ENCODE results near the gene GSK3A. TPM values are rescaled to one million over a fixed set of nuclear protein-coding genes. Genes with fewer than 3 reads are reported as not detected.

Gene GSK3A
- total RNA-seq (8.4 TPM), polyA plus RNA-seq (56.9 TPM)

- under 1% methylated on average over 76 of the region's 76 CpGs for WGBS
- peak within 1 kb of the TSS; percentile 86 for H3K27ac ChIP-seq (ENCODE audit: low read depth)
- peak; percentile 99 for DNase-seq (ENCODE audit: extremely low spot score)
- H3K36me3 ChIP-seq (ENCODE audit: insufficient read depth) = no peaks in the 10 kb centered on the region
- peaks cover 4% of the 10 kb centered on the region for H3K4me1 ChIP-seq (ENCODE audit: insufficient read depth)
- H3K4me3 ChIP-seq (ENCODE audit: low read depth, low read length) = peak within 1 kb of the TSS; percentile 85
These were observed at the start of gene GSK3A for GRCh38 chr19:42242512-42243409. Gene GSK3A, minus strand, starts transcription at chr19:42242602. Its CDS starts 137 bp downstream, at chr19:42242465.

- Histone ChIP-seq H3K4me3 (ENCODE audit: low read depth, low read length) (no peak overlapping the region), H3K36me3 (ENCODE audit: insufficient read depth) (peaks cover 13% of the 10 kb centered on the region), H3K27ac (ENCODE audit: low read depth) (no peak overlapping the region), H3K4me1 (ENCODE audit: insufficient read depth) (no peaks in the 10 kb centered on the region)
- DNase-seq (ENCODE audit: extremely low spot score) = no peak
- 55% methylated on average over 9 of the region's 9 CpGs for WGBS
These were observed 49.0 kb upstream of the GSK3A start for GRCh38 chr19:42291435-42291810.

- WGBS = 86% methylated on average over 31 of the region's 31 CpGs
- Histone ChIP-seq H3K36me3 (ENCODE audit: insufficient read depth) (peaks cover 13% of the 10 kb centered on the region), H3K4me3 (ENCODE audit: low read depth, low read length) (no peak overlapping the region), H3K4me1 (ENCODE audit: insufficient read depth) (no peaks in the 10 kb centered on the region), H3K27ac (ENCODE audit: low read depth) (no peak overlapping the region)
- DNase-seq (ENCODE audit: extremely low spot score) = no peak
These were observed 48.4 kb upstream of the GSK3A start for GRCh38 chr19:42290523-42291434.

- 77% methylated on average over 13 of the region's 13 CpGs for WGBS
- Histone ChIP-seq H3K36me3 (ENCODE audit: insufficient read depth) (peaks cover 13% of the 10 kb centered on the region), H3K4me3 (ENCODE audit: low read depth, low read length) (no peak overlapping the region), H3K27ac (ENCODE audit: low read depth) (no peak overlapping the region), H3K4me1 (ENCODE audit: insufficient read depth) (no peaks in the 10 kb centered on the region)
- no peak for DNase-seq (ENCODE audit: extremely low spot score)
These were observed 47.7 kb upstream of the GSK3A start for GRCh38 chr19:42290136-42290522.

GRCh38 chr19:42289556-42290041 is 47.2 kb upstream of the GSK3A start:
- Histone ChIP-seq H3K27ac (ENCODE audit: low read depth) (no peak overlapping the region), H3K4me1 (ENCODE audit: insufficient read depth) (no peaks in the 10 kb centered on the region), H3K4me3 (ENCODE audit: low read depth, low read length) (no peak overlapping the region), H3K36me3 (ENCODE audit: insufficient read depth) (peaks cover 13% of the 10 kb centered on the region)
- 83% methylated on average over 8 of the region's 8 CpGs for WGBS
- DNase-seq (ENCODE audit: extremely low spot score) = no peak

- Histone ChIP-seq H3K4me3 (ENCODE audit: low read depth, low read length) (no peak overlapping the region), H3K4me1 (ENCODE audit: insufficient read depth) (no peaks in the 10 kb centered on the region), H3K27ac (ENCODE audit: low read depth) (no peak overlapping the region), H3K36me3 (ENCODE audit: insufficient read depth) (peaks cover 13% of the 10 kb centered on the region)
- 90% methylated on average over 22 of the region's 22 CpGs for WGBS
- no peak for DNase-seq (ENCODE audit: extremely low spot score)
These were observed 46.6 kb upstream of the GSK3A start for GRCh38 chr19:42288881-42289555.

GRCh38 chr19:42288387-42288786 is 46.0 kb upstream of the GSK3A start:
- WGBS = 84% methylated on average over 4 of the region's 4 CpGs
- peaks cover 13% of the 10 kb centered on the region for H3K36me3 ChIP-seq (ENCODE audit: insufficient read depth)

GRCh38 chr19:42287827-42288107 is 45.4 kb upstream of the GSK3A start:
- 86% methylated on average over 10 of the region's 10 CpGs for WGBS
- H3K36me3 ChIP-seq (ENCODE audit: insufficient read depth) = peaks cover 13% of the 10 kb centered on the region
- no peaks in the 10 kb centered on the region for H3K4me1 ChIP-seq (ENCODE audit: insufficient read depth)
- H3K4me3 ChIP-seq (ENCODE audit: low read depth, low read length) = no peak overlapping the region
- no peak overlapping the region for H3K27ac ChIP-seq (ENCODE audit: low read depth)
- DNase-seq (ENCODE audit: extremely low spot score) = no peak

More at GRCh38 chr19:42288387-42288786, 46.0 kb upstream of the GSK3A start:
- Histone ChIP-seq H3K27ac (ENCODE audit: low read depth) (no peak overlapping the region), H3K4me1 (ENCODE audit: insufficient read depth) (no peaks in the 10 kb centered on the region), H3K4me3 (ENCODE audit: low read depth, low read length) (no peak overlapping the region)
- no peak for DNase-seq (ENCODE audit: extremely low spot score)

GRCh38 chr19:42287017-42287826 is 44.8 kb upstream of the GSK3A start:
- H3K36me3 ChIP-seq (ENCODE audit: insufficient read depth) = peaks cover 11% of the 10 kb centered on the region
- WGBS = 90% methylated on average over 30 of the region's 30 CpGs
- no peak overlapping the region for H3K27ac ChIP-seq (ENCODE audit: low read depth)
- DNase-seq (ENCODE audit: extremely low spot score) = no peak
- H3K4me3 ChIP-seq (ENCODE audit: low read depth, low read length) = no peak overlapping the region
- no peaks in the 10 kb centered on the region for H3K4me1 ChIP-seq (ENCODE audit: insufficient read depth)

GRCh38 chr19:42286349-42287016 is 44.1 kb upstream of the GSK3A start:
- Histone ChIP-seq H3K36me3 (ENCODE audit: insufficient read depth) (peaks cover 11% of the 10 kb centered on the region), H3K27ac (ENCODE audit: low read depth) (no peak overlapping the region), H3K4me1 (ENCODE audit: insufficient read depth) (peaks cover 1% of the 10 kb centered on the region), H3K4me3 (ENCODE audit: low read depth, low read length) (no peak overlapping the region)
- DNase-seq (ENCODE audit: extremely low spot score) = no peak
- WGBS = 17% methylated on average over 13 of the region's 13 CpGs

- H3K4me3 ChIP-seq (ENCODE audit: low read depth, low read length) = no peak overlapping the region
- WGBS = 22% methylated on average over 6 of the region's 6 CpGs
- H3K27ac ChIP-seq (ENCODE audit: low read depth) = no peak overlapping the region
- H3K4me1 ChIP-seq (ENCODE audit: insufficient read depth) = peaks cover 3% of the 10 kb centered on the region
- H3K36me3 ChIP-seq (ENCODE audit: insufficient read depth) = peaks cover 11% of the 10 kb centered on the region
- no peak for DNase-seq (ENCODE audit: extremely low spot score)
These were observed 43.6 kb upstream of the GSK3A start for GRCh38 chr19:42285988-42286348.

GRCh38 chr19:42285541-42285941 is 43.1 kb upstream of the GSK3A start:
- WGBS = 20% methylated on average over 5 of the region's 5 CpGs
- peaks cover 3% of the 10 kb centered on the region for H3K4me1 ChIP-seq (ENCODE audit: insufficient read depth)
- no peak for DNase-seq (ENCODE audit: extremely low spot score)
- peaks cover 11% of the 10 kb centered on the region for H3K36me3 ChIP-seq (ENCODE audit: insufficient read depth)
- H3K4me3 ChIP-seq (ENCODE audit: low read depth, low read length) = peak overlapping the region; percentile 1
- H3K27ac ChIP-seq (ENCODE audit: low read depth) = no peak overlapping the region

All from urinary bladder (tissue), 4 donors.